CD14-positive monocyte (primary cell): ENCODE results near the gene NBDY. TPM values are rescaled to one million over a fixed set of nuclear protein-coding genes. Genes with fewer than 3 reads are reported as not detected.

Experiments used
- DNase-seq, 3 donors: peaks; one replicate each; pipeline ENCODE4 v3.0.0-alpha.2; 2011 to 2022
- H2AFZ ChIP-seq: 2 replicates; pipeline ENCODE4 v1.6.0; 2012; ENCODE audit warnings: mild to moderate bottlenecking, low read depth, low read length, inconsistent platforms; ENCODE audit not compliant: insufficient read depth, poor library complexity, severe bottlenecking
- H3K27ac ChIP-seq, 2 donors: 1 replicate in 1 of 2; 2 replicates in 1 of 2; pipeline ENCODE4 v1.5.1; 2012 to 2013; ENCODE audit warnings: low read length in 2 of 2, control low read depth in 1 of 2, inconsistent platforms in 1 of 2, low read depth in 1 of 2, mild to moderate bottlenecking in 1 of 2
- H3K27me3 ChIP-seq, 2 donors: one replicate each; pipeline versions ENCODE4 v1.6.0 to v1.6.1; 2011 to 2013; ENCODE audit warnings: low read length in 2 of 2; ENCODE audit not compliant: control insufficient read depth in 2 of 2, insufficient read depth in 2 of 2
- H3K36me3 ChIP-seq, 2 donors: replicated peaks in 1 of 2; 1 replicate in 1 of 2; 2 replicates in 1 of 2; pipeline versions ENCODE4 v1.5.1 to v1.6.1; 2012 to 2013; ENCODE audit warnings: low read length in 2 of 2, control low read depth in 1 of 2, inconsistent platforms in 1 of 2, mild to moderate bottlenecking in 1 of 2; ENCODE audit not compliant: insufficient read depth in 2 of 2, control insufficient read depth in 1 of 2
- H3K4me1 ChIP-seq, 2 donors: 1 replicate in 1 of 2; 2 replicates in 1 of 2; pipeline versions ENCODE4 v1.5.1 to v1.6.1; 2012 to 2013; ENCODE audit warnings: low read length in 2 of 2, control low read depth in 1 of 2, inconsistent platforms in 1 of 2, mild to moderate bottlenecking in 1 of 2, moderate library complexity in 1 of 2; ENCODE audit not compliant: insufficient read depth in 2 of 2, control insufficient read depth in 1 of 2
- H3K4me2 ChIP-seq: replicated peaks from 2 replicates; pipeline ENCODE3; 2012; ENCODE audit warnings: low read length, moderate library complexity, mild to moderate bottlenecking; ENCODE audit not compliant: poor library complexity, severe bottlenecking; ENCODE audit errors: extremely low read depth
- H3K4me3 ChIP-seq, 3 experiments: fragments of 200-600 bp in 1 of 3; sonication (generic) in 1 of 3; replicated peaks in 1 of 3; 1 replicate in 2 of 3; 2 replicates in 1 of 3; pipeline ENCODE4 v1.5.1; 2011 to 2013; ENCODE audit warnings: low read length in 3 of 3, mild to moderate bottlenecking in 3 of 3, control low read depth in 2 of 3, low read depth in 2 of 3, inconsistent platforms in 1 of 3, moderate library complexity in 1 of 3
- H3K79me2 ChIP-seq: 2 replicates; pipeline ENCODE4 v1.6.0; 2012; ENCODE audit warnings: mild to moderate bottlenecking, control low read depth, inconsistent platforms, low read length, moderate library complexity; ENCODE audit not compliant: insufficient read depth
- H3K9ac ChIP-seq: 2 replicates; pipeline ENCODE4 v1.6.0; 2017; ENCODE audit warnings: low read length, mild to moderate bottlenecking; ENCODE audit not compliant: insufficient read depth, poor library complexity, severe bottlenecking
- H3K9me3 ChIP-seq, 2 donors: replicated peaks in 1 of 2; 1 replicate in 1 of 2; 2 replicates in 1 of 2; pipeline versions ENCODE4 v1.5.1 to v1.6.1; 2012 to 2013; ENCODE audit warnings: low read length in 2 of 2, control low read depth in 1 of 2; ENCODE audit not compliant: control insufficient read depth in 1 of 2, insufficient read depth in 1 of 2
- H4K20me1 ChIP-seq: 2 replicates; pipeline ENCODE4 v1.6.0; 2012; ENCODE audit warnings: mild to moderate bottlenecking, low read length, control low read depth, moderate library complexity; ENCODE audit not compliant: insufficient read depth
- H3K27ac Mint-ChIP-seq, 7 donors: one replicate each; pipeline ENCODE4 v1.8.0; 2020; ENCODE audit warnings: mild to moderate bottlenecking in 7 of 7, mixed read lengths in 7 of 7, moderate library complexity in 6 of 7, inconsistent platforms in 2 of 7
- H3K27me3 Mint-ChIP-seq, 3 donors: one replicate each; pipeline ENCODE4 v1.8.0; 2021 to 2022; ENCODE audit warnings: low read depth in 3 of 3, mild to moderate bottlenecking in 3 of 3, mixed read lengths in 3 of 3, moderate library complexity in 3 of 3, inconsistent platforms in 1 of 3
- H3K36me3 Mint-ChIP-seq, 2 donors: one replicate each; pipeline ENCODE4 v1.8.0; 2020; ENCODE audit warnings: mixed read lengths in 2 of 2, inconsistent platforms in 1 of 2, mild to moderate bottlenecking in 1 of 2
- H3K4me1 Mint-ChIP-seq: one replicate; pipeline ENCODE4 v1.8.0; 2020; ENCODE audit warnings: mild to moderate bottlenecking, mixed read lengths
- H3K4me3 Mint-ChIP-seq, 2 donors: one replicate each; pipeline ENCODE4 v1.8.0; 2020; ENCODE audit warnings: mild to moderate bottlenecking in 2 of 2, mixed read lengths in 2 of 2, moderate library complexity in 1 of 2
- H3K9me3 Mint-ChIP-seq, 7 donors: one replicate each; pipeline ENCODE4 v1.8.0; 2020 to 2022; ENCODE audit warnings: mixed read lengths in 7 of 7, mild to moderate bottlenecking in 6 of 7, moderate library complexity in 6 of 7, inconsistent platforms in 2 of 7
- CTCF ChIP-seq: fragments of 200-600 bp; IDR thresholded peaks from one replicate; pipeline ENCODE4 v1.8.0; 2022; ENCODE audit warnings: antibody characterized with exemption, mild to moderate bottlenecking
- WGBS: methylation state at CpG from one replicate; pipeline ENCODE4 v1.1.5; 2013; ENCODE audit warnings: missing lambda C conversion rate; ENCODE audit not compliant: insufficient coverage; 5-methylcytosine and 5-hydroxymethylcytosine counted together
- intact Hi-C, 2 donors: fragments of 100-400 bp; cut with micrococcal nuclease; formaldehyde crosslinking; loops; one replicate each; pipeline versions ENCODE4 v1.15.0 to v1.15.1; 2023
- polyA plus RNA-seq, 3 donors: library from polyadenylated mRNA; depleted of rRNA in 1 of 3; unstranded in 2 of 3; stranded (reverse) in 1 of 3; fragments of 300-500 nt in 2 of 3; fragments of >200 nt in 1 of 3; fragmentation: Illumina TruSeq in 2 of 3; gene quantifications; 1 replicate in 2 of 3; 2 replicates in 1 of 3; pipeline ENCODE4 v1.2.3, GENCODE V29; 2012 to 2021

Gene NBDY
- polyA plus RNA-seq, 3 donors: 14.4 to 24.9 (median 22.1) TPM

GRCh38 chrX:56793112-56793430 is 64.0 kb downstream of the NBDY start:
- H4K20me1 ChIP-seq: no peaks in the 10 kb centered on the region
- Mint-ChIP-seq H3K4me1 (peaks cover 48% of the 10 kb centered on the region), H3K4me3 (no peak overlapping the region), H3K36me3 (peaks cover 0 to 6% of the 10 kb centered on the region in 2 donors), H3K27me3 (peaks cover 0 to 7% (median 0%) of the 10 kb centered on the region in 3 donors), H3K9me3 (peaks cover 0 to 6% (median 0%) of the 10 kb centered on the region in 7 donors), H3K27ac (no peak overlapping the region)
- no peaks in the 10 kb centered on the region for H3K79me2 ChIP-seq
- WGBS: 83% methylated on average over 1 of the region's 1 CpG
- no peak overlapping the region for H3K9ac ChIP-seq
- no peak overlapping the region for H3K4me2 ChIP-seq
- H3K4me1 ChIP-seq: peaks cover 37 to 43% of the 10 kb centered on the region in 2 donors
- no peaks in the 10 kb centered on the region for H3K27me3 ChIP-seq
- no peak for TF ChIP-seq CTCF
- DNase-seq: no peak
- no peak overlapping the region for H3K27ac ChIP-seq
- intact Hi-C loops: no loop called here
- no peaks in the 10 kb centered on the region for H3K36me3 ChIP-seq
- no peak overlapping the region for H3K4me3 ChIP-seq
- no peaks in the 10 kb centered on the region for H3K9me3 ChIP-seq
- no peak overlapping the region for H2AFZ ChIP-seq

GRCh38 chrX:56793521-56794320 is 64.7 kb downstream of the NBDY start:
- H2AFZ ChIP-seq: no peak overlapping the region
- no peak overlapping the region for H3K9ac ChIP-seq
- no peaks in the 10 kb centered on the region for H3K27me3 ChIP-seq
- no peak for DNase-seq
- no peak overlapping the region for H3K27ac ChIP-seq
- intact Hi-C loops: no loop called here
- Mint-ChIP-seq H3K36me3 (peaks cover 0 to 6% of the 10 kb centered on the region in 2 donors), H3K9me3 (peaks cover 0 to 6% (median 0%) of the 10 kb centered on the region in 7 donors), H3K4me1 (peaks cover 51% of the 10 kb centered on the region), H3K4me3 (no peak overlapping the region), H3K27ac (peak overlapping the region in 1 of 7 donors; percentile 17), H3K27me3 (peaks cover 0 to 11% (median 0%) of the 10 kb centered on the region in 3 donors)
- no peaks in the 10 kb centered on the region for H3K9me3 ChIP-seq
- H4K20me1 ChIP-seq: no peaks in the 10 kb centered on the region
- H3K36me3 ChIP-seq: no peaks in the 10 kb centered on the region
- WGBS: 84% methylated on average over 7 of the region's 15 CpGs
- TF ChIP-seq CTCF: no peak
- no peak overlapping the region for H3K4me3 ChIP-seq
- H3K4me1 ChIP-seq: peaks cover 40 to 42% of the 10 kb centered on the region in 2 donors
- no peak overlapping the region for H3K4me2 ChIP-seq
- no peaks in the 10 kb centered on the region for H3K79me2 ChIP-seq
